ENCODE results near the gene NPVF. TPM values are rescaled to one million over a fixed set of nuclear protein-coding genes. Genes with fewer than 3 reads are reported as not detected.

Gene NPVF
- total RNA-seq, 1 experiment from 2014 or later, result not detected

- in situ Hi-C loops (cut with HindIII; ENCODE audit: low pct_unique_long_range_greater_than_20kb, low sequenced_read_pairs), result no loop called here
- no peak for DNase-seq (ENCODE audit: low read depth, low spot score)
Measured at GRCh38 chr7:25196132-25196896, 32.0 kb downstream of the NPVF start.

DNA sequence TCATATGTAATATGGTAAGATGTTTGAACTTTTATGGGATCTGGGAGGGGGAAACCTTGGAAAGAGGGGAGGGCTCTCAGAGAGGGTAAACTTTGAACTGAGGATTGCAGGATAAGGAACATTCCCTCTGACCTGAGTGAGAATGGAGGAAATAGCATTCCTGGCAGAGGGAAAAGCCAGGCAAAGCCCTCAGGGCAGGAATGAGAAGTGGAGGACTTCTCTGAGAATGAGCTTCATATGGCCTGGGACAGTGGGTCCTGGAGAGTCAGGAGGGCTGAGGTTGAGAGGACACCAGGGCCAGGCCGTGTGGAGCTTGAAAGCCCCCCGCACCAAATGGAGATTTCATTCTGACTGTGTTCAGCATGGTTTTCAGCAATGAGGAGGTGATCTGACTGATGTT is 34.2 kb downstream of the NPVF start:
- Histone ChIP-seq H3K4me1 (ENCODE audit: control insufficient read depth, insufficient read depth, low read length) (no peaks in the 10 kb centered on the region), H3K27me3 (ENCODE audit: control insufficient read depth, insufficient read depth, low read length) (peaks cover 5% of the 10 kb centered on the region; the same call in 1 of the 2 replicates), H3K9me3 (ENCODE audit: control insufficient read depth, insufficient read depth, low read depth, low read length) (no peaks in the 10 kb centered on the region), H3K27ac (ENCODE audit: low read length) (no peak overlapping the region), H3K4me3 (ENCODE audit: low read depth in 2 of 2, low read length in 2 of 2) (no peak overlapping the region), H3K36me3 (ENCODE audit: control insufficient read depth, insufficient read depth, low read length) (no peaks in the 10 kb centered on the region)
- no peak for ATAC-seq
- in situ Hi-C loops (cut with HindIII; ENCODE audit: low pct_unique_long_range_greater_than_20kb, low sequenced_read_pairs) (no loop called here), intact Hi-C loops (cut with micrococcal nuclease; ENCODE audit: unreplicated experiment) (no loop called here)
- no peak for DNase-seq (ENCODE audit: low read depth, low spot score)
- POLR2A ChIA-PET, result no interaction called here
- TF ChIP-seq SIN3A (IDR thresholded peaks at IDR 0.05; ENCODE audit: borderline replicate concordance, insufficient read depth, low read depth, low read length) (no peak), REST (IDR thresholded peaks at IDR 0.05; ENCODE audit: insufficient read depth in 1 of 2, low read depth in 2 of 2, low read length in 1 of 2) (no peak), TCF7L2 (IDR thresholded peaks at IDR 0.05; ENCODE audit: low read depth, low read length) (no peak), POLR2AphosphoS5 (IDR thresholded peaks at IDR 0.05; ENCODE audit: low read depth, low read length) (no peak)
- TF ChIP-seq, protein P1, sequence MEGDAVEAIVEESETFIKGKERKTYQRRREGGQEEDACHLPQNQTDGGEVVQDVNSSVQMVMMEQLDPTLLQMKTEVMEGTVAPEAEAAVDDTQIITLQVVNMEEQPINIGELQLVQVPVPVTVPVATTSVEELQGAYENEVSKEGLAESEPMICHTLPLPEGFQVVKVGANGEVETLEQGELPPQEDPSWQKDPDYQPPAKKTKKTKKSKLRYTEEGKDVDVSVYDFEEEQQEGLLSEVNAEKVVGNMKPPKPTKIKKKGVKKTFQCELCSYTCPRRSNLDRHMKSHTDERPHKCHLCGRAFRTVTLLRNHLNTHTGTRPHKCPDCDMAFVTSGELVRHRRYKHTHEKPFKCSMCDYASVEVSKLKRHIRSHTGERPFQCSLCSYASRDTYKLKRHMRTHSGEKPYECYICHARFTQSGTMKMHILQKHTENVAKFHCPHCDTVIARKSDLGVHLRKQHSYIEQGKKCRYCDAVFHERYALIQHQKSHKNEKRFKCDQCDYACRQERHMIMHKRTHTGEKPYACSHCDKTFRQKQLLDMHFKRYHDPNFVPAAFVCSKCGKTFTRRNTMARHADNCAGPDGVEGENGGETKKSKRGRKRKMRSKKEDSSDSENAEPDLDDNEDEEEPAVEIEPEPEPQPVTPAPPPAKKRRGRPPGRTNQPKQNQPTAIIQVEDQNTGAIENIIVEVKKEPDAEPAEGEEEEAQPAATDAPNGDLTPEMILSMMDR (IDR thresholded peaks at IDR 0.05), result no peak
- no TSS peak for BruUV-seq (replicated peaks)
- CTCF ChIA-PET, result no interaction called here

More at GRCh38 chr7:25196132-25196896, 32.0 kb downstream of the NPVF start:
- intact Hi-C loops (cut with micrococcal nuclease; ENCODE audit: unreplicated experiment), result no loop called here
- ATAC-seq, result no peak
- Histone ChIP-seq H3K36me3 (ENCODE audit: control insufficient read depth, insufficient read depth, low read length) (no peaks in the 10 kb centered on the region), H3K4me1 (ENCODE audit: control insufficient read depth, insufficient read depth, low read length) (no peaks in the 10 kb centered on the region), H3K27ac (ENCODE audit: low read length) (no peak overlapping the region), H3K27me3 (ENCODE audit: control insufficient read depth, insufficient read depth, low read length) (peaks cover 9% of the 10 kb centered on the region; the same call in 1 of the 2 replicates), H3K4me3 (ENCODE audit: low read depth in 2 of 2, low read length in 2 of 2) (no peak overlapping the region), H3K9me3 (ENCODE audit: control insufficient read depth, insufficient read depth, low read depth, low read length) (no peaks in the 10 kb centered on the region)
- ChIA-PET CTCF (interaction anchor here (0.7 kb wide), 1 partner anchor 35 kb away, joined by 3 read pairs; no protein-coding TSS in a partner anchor), POLR2A (interaction anchor here (0.7 kb wide), 1 partner anchor 24 kb away, joined by 10 read pairs; no protein-coding TSS in a partner anchor)
- no TSS peak for BruUV-seq (replicated peaks)
- no peak for TF ChIP-seq REST (IDR thresholded peaks at IDR 0.05; ENCODE audit: insufficient read depth in 1 of 2, low read depth in 2 of 2, low read length in 1 of 2)
- TF ChIP-seq SIN3A (IDR thresholded peaks at IDR 0.05; ENCODE audit: borderline replicate concordance, insufficient read depth, low read depth, low read length), result no peak
- TF ChIP-seq POLR2AphosphoS5 (IDR thresholded peaks at IDR 0.05; ENCODE audit: low read depth, low read length), result no peak
- TF ChIP-seq, protein P1 (IDR thresholded peaks at IDR 0.05), result no peak
- no peak for TF ChIP-seq TCF7L2 (IDR thresholded peaks at IDR 0.05; ENCODE audit: low read depth, low read length)
